ENCODE results near the gene DUSP5.

DUSP5 gene

GRCh38 chr10:110502072-110502845, 4.6 kb downstream of the DUSP5 start (continued):
- TF ChIP-seq, protein P1, sequence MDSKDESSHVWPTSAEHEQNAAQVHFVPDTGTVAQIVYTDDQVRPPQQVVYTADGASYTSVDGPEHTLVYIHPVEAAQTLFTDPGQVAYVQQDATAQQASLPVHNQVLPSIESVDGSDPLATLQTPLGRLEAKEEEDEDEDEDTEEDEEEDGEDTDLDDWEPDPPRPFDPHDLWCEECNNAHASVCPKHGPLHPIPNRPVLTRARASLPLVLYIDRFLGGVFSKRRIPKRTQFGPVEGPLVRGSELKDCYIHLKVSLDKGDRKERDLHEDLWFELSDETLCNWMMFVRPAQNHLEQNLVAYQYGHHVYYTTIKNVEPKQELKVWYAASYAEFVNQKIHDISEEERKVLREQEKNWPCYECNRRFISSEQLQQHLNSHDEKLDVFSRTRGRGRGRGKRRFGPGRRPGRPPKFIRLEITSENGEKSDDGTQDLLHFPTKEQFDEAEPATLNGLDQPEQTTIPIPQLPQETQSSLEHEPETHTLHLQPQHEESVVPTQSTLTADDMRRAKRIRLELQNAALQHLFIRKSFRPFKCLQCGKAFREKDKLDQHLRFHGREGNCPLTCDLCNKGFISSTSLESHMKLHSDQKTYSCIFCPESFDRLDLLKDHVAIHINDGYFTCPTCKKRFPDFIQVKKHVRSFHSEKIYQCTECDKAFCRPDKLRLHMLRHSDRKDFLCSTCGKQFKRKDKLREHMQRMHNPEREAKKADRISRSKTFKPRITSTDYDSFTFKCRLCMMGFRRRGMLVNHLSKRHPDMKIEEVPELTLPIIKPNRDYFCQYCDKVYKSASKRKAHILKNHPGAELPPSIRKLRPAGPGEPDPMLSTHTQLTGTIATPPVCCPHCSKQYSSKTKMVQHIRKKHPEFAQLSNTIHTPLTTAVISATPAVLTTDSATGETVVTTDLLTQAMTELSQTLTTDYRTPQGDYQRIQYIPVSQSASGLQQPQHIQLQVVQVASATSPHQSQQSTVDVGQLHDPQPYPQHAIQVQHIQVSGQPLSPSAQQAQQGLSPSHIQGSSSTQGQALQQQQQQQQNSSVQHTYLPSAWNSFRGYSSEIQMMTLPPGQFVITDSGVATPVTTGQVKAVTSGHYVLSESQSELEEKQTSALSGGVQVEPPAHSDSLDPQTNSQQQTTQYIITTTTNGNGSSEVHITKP (tag by site-specific recombination; IDR thresholded peaks at IDR 0.05) = no peak
- TF ChIP-seq ZBTB7A (tag by site-specific recombination; IDR thresholded peaks at IDR 0.05; ENCODE audit: low read depth) = no peak
- no peak for TF ChIP-seq ZNF571 (tag by site-specific recombination; IDR thresholded peaks at IDR 0.05)
- TF ChIP-seq ZNF302 (tag by site-specific recombination; IDR thresholded peaks at IDR 0.05; ENCODE audit: low read depth) = no peak

GRCh38 chr10:110502851-110503301, 5.2 kb downstream of the DUSP5 start:
- Histone ChIP-seq H3K9me3 (ENCODE audit: control insufficient read depth, insufficient read depth, low read depth, low read length) (no peaks in the 10 kb centered on the region), H3K36me3 (ENCODE audit: control insufficient read depth in 2 of 2, insufficient read depth in 1 of 2, low read length in 2 of 2) (peaks cover 0 to 56% of the 10 kb centered on the region in 2 experiments; a peak in 1 of 3 replicates), H3K4me3 (ENCODE audit: low read depth, low read length) (no peak overlapping the region), H3K27ac (ENCODE audit: extremely low read depth, low read depth, low read length) (no peak overlapping the region), H3K4me1 (ENCODE audit: control insufficient read depth, insufficient read depth, low read length) (peaks cover 30% of the 10 kb centered on the region)
- ChIA-PET CTCF (interaction anchor here (0.7 to 1.4 kb wide), 3 partner anchors 106 to 204 kb away, joined by 3 to 6 read pairs (median 3); no protein-coding TSS in a partner anchor), POLR2A (interaction anchor here (0.6 kb wide), 1 partner anchor 198 kb away, joined by 4 read pairs; the partner anchor contains the start of gene SMNDC1)
- TF ChIP-seq ZNF292 (tag by site-specific recombination; IDR thresholded peaks at IDR 0.05; ENCODE audit: borderline replicate concordance, low read depth) (no peak), ZNF501 (tag by site-specific recombination; IDR thresholded peaks at IDR 0.05) (no peak), SETDB1 (IDR thresholded peaks at IDR 0.05; ENCODE audit: insufficient read length, low read length) (no peak), ZNF362 (tag by site-specific recombination; IDR thresholded peaks at IDR 0.05) (no peak), ATF2 (tag by site-specific recombination; IDR thresholded peaks at IDR 0.05; ENCODE audit: low read depth) (no peak)

GRCh38 chr10:110503528-110504110, 5.9 kb downstream of the DUSP5 start:
- Histone ChIP-seq H3K36me3 (ENCODE audit: control insufficient read depth in 2 of 2, insufficient read depth in 1 of 2, low read length in 2 of 2) (peaks cover 0 to 64% of the 10 kb centered on the region in 2 experiments; a peak in 1 of 3 replicates), H3K9me3 (ENCODE audit: control insufficient read depth, insufficient read depth, low read depth, low read length) (no peaks in the 10 kb centered on the region), H3K27ac (ENCODE audit: extremely low read depth, low read depth, low read length) (no peak overlapping the region), H3K4me3 (ENCODE audit: low read depth, low read length) (no peak overlapping the region), H3K4me1 (ENCODE audit: control insufficient read depth, insufficient read depth, low read length) (peaks cover 27% of the 10 kb centered on the region)
- POLR2A ChIA-PET = no interaction called here
- CTCF ChIA-PET = interaction anchor here (0.6 to 1.4 kb wide), 2 partner anchors 52 to 105 kb away, joined by 3 read pairs; no protein-coding TSS in a partner anchor
- TF ChIP-seq MEIS1 (CRISPR knock-in tag; IDR thresholded peaks at IDR 0.05; ENCODE audit: borderline replicate concordance) (no peak), ZNF629 (tag by site-specific recombination; IDR thresholded peaks at IDR 0.05) (no peak), HOXD13 (CRISPR knock-in tag; IDR thresholded peaks at IDR 0.05; ENCODE audit: borderline replicate concordance) (no peak), ZNF621 (tag by site-specific recombination; IDR thresholded peaks at IDR 0.05) (no peak), HOXA7 (CRISPR knock-in tag; IDR thresholded peaks at IDR 0.05; ENCODE audit: borderline replicate concordance) (no peak), ZNF366 (tag by site-specific recombination; conservative IDR thresholded peaks at IDR 0.05) (no peak), BCL11A (tag by site-specific recombination; IDR thresholded peaks at IDR 0.05; ENCODE audit: low read depth) (no peak), ZNF654 (tag by site-specific recombination; IDR thresholded peaks at IDR 0.05; ENCODE audit: low read depth) (no peak), ZNF555 (tag by site-specific recombination; conservative IDR thresholded peaks at IDR 0.05) (no peak)
- TF ChIP-seq, protein P2, sequence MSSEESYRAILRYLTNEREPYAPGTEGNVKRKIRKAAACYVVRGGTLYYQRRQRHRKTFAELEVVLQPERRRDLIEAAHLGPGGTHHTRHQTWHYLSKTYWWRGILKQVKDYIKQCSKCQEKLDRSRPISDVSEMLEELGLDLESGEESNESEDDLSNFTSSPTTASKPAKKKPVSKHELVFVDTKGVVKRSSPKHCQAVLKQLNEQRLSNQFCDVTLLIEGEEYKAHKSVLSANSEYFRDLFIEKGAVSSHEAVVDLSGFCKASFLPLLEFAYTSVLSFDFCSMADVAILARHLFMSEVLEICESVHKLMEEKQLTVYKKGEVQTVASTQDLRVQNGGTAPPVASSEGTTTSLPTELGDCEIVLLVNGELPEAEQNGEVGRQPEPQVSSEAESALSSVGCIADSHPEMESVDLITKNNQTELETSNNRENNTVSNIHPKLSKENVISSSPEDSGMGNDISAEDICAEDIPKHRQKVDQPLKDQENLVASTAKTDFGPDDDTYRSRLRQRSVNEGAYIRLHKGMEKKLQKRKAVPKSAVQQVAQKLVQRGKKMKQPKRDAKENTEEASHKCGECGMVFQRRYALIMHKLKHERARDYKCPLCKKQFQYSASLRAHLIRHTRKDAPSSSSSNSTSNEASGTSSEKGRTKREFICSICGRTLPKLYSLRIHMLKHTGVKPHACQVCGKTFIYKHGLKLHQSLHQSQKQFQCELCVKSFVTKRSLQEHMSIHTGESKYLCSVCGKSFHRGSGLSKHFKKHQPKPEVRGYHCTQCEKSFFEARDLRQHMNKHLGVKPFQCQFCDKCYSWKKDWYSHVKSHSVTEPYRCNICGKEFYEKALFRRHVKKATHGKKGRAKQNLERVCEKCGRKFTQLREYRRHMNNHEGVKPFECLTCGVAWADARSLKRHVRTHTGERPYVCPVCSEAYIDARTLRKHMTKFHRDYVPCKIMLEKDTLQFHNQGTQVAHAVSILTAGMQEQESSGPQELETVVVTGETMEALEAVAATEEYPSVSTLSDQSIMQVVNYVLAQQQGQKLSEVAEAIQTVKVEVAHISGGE (tag by site-specific recombination; conservative IDR thresholded peaks at IDR 0.05; ENCODE audit: low read depth) = no peak
